OCI-M2 (cell line): ENCODE data around the gene DHFR.
"Not testable (repeated sequence)": the region's sequence is repeated elsewhere in the genome, so short reads cannot be mapped to it uniquely, and the experiment has no call there.

Experiments used
- DNase-seq: peaks from one replicate; lab custom pipeline; 2025; ENCODE audit not compliant: unreplicated experiment; lab: John Stamatoyannopoulos, UW

The DHFR gene

DNA sequence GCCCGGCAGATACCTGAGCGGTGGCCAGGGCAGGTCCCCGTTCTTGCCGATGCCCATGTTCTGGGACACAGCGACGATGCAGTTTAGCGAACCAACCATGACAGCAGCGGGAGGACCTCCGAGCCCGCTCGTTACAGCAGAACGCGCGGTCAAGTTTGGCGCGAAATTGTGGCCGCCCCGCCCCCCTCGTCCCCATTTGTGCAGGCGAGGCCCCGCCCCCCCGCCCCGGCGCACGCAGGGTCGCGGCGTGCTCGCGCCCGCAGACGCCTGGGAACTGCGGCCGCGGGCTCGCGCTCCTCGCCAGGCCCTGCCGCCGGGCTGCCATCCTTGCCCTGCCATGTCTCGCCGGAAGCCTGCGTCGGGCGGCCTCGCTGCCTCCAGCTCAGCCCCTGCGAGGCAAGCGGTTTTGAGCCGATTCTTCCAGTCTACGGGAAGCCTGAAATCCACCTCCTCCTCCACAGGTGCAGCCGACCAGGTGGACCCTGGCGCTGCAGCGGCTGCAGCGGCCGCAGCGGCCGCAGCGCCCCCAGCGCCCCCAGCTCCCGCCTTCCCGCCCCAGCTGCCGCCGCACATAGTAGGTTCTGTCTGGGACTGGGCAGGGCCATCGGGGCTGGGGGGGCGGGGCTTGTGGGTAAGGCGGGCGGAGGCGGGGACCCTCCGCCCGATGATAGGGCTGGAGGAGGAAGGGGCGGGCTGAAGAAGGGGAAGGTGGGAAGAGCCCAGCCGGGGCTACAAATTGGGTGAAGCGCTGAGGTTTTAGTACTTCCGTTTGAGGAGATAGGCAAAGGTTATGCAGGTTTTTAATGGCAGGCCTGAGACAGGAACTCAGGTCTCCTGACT is at the start of gene DHFR, which contains the start of gene MSH3:
TSS of gene DHFR (minus strand) at position 593 of the 840 bp plus-strand sequence. CDS start at position 99, 494 bp downstream.
TSS of gene MSH3 (plus strand) at position 262 of the 840 bp plus-strand sequence. CDS start at position 338, 76 bp downstream.
- DNase-seq = peak; percentile 59

DNA sequence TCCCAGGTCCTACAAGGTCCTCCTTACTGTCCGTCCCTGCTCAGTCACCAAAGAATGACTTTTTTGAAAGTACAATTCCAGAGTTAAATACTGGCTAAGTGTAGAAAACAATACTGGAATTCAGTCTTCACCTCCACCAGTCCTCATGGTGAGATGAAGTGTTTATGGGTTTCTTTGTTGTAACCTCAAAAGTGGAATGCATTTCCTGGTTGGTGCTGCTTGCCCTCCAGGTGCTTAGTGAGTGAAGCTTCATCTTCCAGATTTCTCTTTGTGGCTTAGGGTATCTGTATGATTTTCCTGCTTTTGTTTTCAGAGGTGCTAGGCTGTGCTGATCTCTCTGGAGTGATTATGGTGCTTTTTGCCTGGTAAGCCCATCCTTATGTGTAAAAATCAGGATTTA is 49.4 kb upstream of the DHFR start:
- DNase-seq = no peak

- no peak for DNase-seq
Measured at GRCh38 chr5:80703747-80704146, 49.0 kb upstream of the DHFR start.

- no peak for DNase-seq
Measured at GRCh38 chr5:80703291-80703690, 48.5 kb upstream of the DHFR start.

- DNase-seq = no peak
Measured at GRCh38 chr5:80701597-80701996, 46.8 kb upstream of the DHFR start.

DNA sequence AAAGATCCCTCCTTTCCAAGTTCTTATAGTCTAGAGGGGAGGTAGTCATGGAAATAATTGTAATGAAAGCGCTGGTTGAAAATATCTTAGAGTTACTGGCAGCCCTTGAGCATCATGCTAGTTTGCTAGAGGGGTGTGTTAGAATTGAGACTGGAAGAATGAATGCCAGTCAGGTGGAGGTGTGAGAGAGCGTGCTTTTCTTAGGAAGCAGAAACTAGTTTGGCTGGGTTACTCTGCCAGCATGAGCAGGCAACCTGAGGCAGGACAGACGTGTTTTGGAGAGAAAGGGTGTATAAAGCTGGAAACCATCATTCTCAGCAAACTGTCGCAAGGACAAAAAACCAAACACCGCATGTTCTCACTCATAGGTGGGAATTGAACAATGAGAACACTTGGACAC is 43.6 kb upstream of the DHFR start:
- DNase-seq = no peak

DNA sequence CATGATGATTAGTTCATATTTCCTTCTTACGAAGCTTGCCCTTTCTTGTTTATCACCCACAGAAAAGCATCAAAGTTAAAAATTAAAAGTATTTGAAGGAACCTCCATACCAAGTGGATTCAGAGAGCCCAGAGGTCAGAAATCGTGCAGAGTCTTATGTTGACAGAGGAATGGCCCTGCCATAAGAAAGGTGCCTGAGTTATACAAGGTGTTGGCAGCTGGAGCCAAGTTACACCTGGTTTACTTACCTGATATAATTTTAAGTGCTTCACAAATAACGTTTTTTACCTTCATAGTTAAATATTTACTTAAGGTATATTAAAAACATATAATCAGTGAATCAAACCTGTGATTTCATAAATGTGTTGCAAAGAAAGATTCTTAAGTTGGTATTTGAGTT is 42.3 kb upstream of the DHFR start:
- DNase-seq = no peak

GRCh38 chr5:80696450-80696849 is 41.7 kb upstream of the DHFR start:
- no peak for DNase-seq

GRCh38 chr5:80695666-80696065 is 40.9 kb upstream of the DHFR start:
- DNase-seq = no peak

- DNase-seq = no peak
Measured at GRCh38 chr5:80689627-80690026, 34.8 kb upstream of the DHFR start.

DNA sequence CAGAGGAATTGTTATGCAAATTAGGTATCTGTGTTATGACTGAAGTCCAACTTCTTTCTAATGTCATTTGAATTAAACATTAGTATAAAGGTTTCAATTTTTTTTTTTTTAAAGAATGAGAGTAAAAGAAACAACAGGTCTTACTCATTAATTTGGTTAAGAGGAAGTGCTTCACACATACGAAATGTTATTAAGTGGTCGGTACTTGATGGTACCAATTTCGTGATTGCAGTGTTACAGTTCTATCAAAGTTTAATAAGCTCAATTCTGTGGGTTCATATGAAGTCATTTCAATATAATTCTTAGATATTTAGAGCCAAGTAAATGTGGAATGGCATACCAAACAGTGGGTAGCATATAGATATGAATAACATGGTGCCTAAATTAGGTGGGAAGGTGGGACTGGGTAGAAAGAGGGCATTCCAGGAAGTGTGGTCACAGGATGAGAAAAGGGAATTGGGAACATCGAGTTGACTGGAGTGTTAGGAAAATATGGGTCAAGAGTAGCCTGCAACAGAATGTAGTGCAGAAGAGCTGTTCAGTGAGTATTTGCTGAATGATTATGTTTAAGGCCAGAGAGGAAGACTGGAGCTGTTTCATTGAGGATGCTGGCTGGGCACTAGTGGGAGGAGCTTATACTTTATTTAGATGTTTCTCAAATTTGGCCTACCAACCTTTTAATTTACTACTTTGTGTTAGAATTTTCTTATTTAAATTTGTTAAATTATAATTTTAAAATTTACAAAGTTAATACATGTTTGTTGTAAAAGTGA is 34.1 kb upstream of the DHFR start:
- no peak for DNase-seq

- DNase-seq = no peak
Measured at GRCh38 chr5:80686757-80687156, 32.0 kb upstream of the DHFR start.

DNA sequence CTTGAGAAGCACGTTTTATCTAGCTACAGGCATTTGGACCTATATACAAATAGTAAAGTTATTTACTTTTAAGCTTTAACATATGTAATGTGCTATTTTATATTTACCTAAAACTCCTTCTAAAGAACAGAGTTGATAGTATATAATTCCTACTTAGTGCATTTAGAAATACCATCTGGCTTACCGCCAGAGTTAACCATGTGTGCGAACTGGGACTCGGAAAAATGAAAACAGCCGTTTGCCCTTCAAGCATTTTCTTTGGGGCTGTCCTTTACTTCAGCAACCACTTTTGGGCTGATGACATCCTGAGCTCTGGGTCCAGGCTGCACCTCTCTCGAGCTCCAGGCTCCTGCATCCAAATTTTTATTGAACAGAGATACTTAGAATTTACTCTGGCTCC is 21.9 kb upstream of the DHFR start:
- DNase-seq = no peak

- DNase-seq = no peak
Measured at GRCh38 chr5:80672140-80672736, 17.5 kb upstream of the DHFR start.

DNA sequence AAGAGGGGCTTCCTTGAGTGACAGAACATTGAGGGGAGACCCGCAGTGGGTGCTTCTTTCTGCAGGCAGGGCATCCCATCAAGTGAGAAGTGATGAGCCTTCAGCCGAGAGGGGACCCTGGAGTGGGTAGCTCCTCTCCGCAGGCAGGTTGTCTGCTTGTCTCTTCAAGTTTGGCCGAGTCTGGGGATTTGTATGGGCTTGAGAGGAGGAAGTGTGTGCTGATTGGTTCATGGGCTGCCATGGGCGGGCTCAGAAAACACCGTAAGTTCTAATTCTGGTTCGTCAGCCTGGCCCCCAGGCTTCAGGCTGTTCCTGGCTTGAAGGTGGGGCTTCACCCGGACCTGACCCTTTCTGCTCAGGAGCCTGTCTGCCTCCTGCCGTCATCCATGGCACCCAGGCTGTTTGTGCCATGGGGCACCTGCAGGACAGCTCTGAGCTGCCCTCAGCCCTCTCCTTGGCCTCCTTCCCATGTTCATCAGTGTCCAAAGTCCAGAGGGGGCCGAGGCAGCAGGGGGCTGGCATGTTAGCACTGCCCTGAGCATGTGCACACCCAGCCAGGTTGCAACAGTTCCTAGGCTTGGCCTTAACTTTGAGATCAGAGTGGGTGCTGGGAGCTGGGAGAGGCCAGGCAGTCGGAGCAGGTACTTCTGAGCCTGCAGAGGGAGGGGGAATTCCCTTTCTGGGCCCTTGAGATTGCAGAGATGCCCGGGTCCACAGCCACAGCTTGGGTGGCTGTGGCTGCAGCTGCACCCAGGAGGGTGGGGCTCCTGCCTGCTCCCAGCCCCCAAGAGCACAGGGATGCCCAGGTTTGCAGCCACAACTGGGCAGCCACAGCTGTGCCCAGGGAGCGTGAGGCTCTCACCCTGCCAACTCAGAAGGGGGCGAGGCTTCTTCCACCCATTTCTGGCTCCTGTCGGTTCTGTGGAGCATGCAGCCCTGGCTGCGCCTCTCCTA is 13.5 kb upstream of the DHFR start:
- no peak for DNase-seq

- no peak for DNase-seq
Measured at GRCh38 chr5:80667384-80667783, 12.6 kb upstream of the DHFR start.

- DNase-seq = no peak
Measured at GRCh38 chr5:80665057-80665456, 10.3 kb upstream of the DHFR start.

DNA sequence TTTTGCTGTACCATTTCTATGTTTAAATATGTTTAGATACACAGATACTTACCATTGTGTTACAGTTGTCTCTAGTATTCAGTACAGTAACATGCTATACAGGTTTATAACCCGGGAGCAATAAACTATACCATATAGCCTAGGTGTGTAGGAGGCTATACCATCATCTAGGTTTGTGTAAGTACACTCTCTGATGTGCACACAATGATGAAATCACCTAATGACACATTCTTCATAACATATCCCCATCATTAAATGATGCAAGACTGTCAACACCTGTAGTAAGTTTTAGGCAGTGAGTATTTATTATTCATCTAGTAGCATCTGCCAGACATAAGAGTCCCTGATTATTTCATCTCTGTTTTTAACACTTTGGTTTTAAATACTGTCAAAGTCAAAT is 7.3 kb upstream of the DHFR start:
- no peak for DNase-seq

- not testable (repeated sequence) for DNase-seq
Measured at GRCh38 chr5:80660661-80661060, 5.9 kb upstream of the DHFR start.

GRCh38 chr5:80659106-80659505 is 4.3 kb upstream of the DHFR start:
- DNase-seq = no peak

GRCh38 chr5:80656425-80656824 is 1.6 kb upstream of the DHFR start:
- no peak for DNase-seq
